Neural cell (in vitro differentiated cells): ENCODE results near the gene CCDC24. TPM values are rescaled to one million over a fixed set of nuclear protein-coding genes. Genes with fewer than 3 reads are reported as not detected.

Experiments
- H2AFZ ChIP-seq: fragments of 200-600, 300-800 bp; sonication (generic), shearing (Covaris generic); 2 replicates; pipeline ENCODE4 v1.6.0; 2014; ENCODE audit warnings: low read depth, mild to moderate bottlenecking, antibody characterized with exemption, low read length, moderate library complexity
- H3F3A ChIP-seq: fragments of 200-600 bp; shearing (Covaris generic); 2 replicates; pipeline ENCODE4 v1.6.1; 2016; ENCODE audit warnings: mild to moderate bottlenecking, moderate library complexity, mixed read lengths, antibody characterized with exemption, low read length; ENCODE audit not compliant: insufficient read depth, poor library complexity, severe bottlenecking
- H3K27ac ChIP-seq: fragments of 200-600, 300-800 bp; sonication (generic), shearing (Covaris generic); 2 replicates; pipeline ENCODE4 v1.5.1; 2014; ENCODE audit warnings: mild to moderate bottlenecking, low read length, moderate library complexity
- H3K27me3 ChIP-seq: fragments of 300-800, 200-600 bp; sonication (generic), shearing (Covaris generic); 2 replicates; pipeline ENCODE4 v1.6.0; 2014; ENCODE audit warnings: mild to moderate bottlenecking, low read depth, low read length, moderate library complexity; ENCODE audit not compliant: insufficient read depth
- H3K36me3 ChIP-seq: fragments of 300-800, 200-600 bp; sonication (generic), shearing (Covaris generic); 2 replicates; pipeline ENCODE4 v1.5.1; 2014; ENCODE audit warnings: mild to moderate bottlenecking, antibody characterized with exemption, low read length, moderate library complexity; ENCODE audit not compliant: insufficient read depth
- H3K4me2 ChIP-seq: fragments of 300-800, 200-600 bp; sonication (generic), shearing (Covaris generic); 2 replicates; pipeline ENCODE4 v1.6.0; 2014; ENCODE audit warnings: mild to moderate bottlenecking, low read length
- H3K4me3 ChIP-seq: fragments of 300-800, 200-600 bp; sonication (generic), shearing (Covaris generic); 2 replicates; pipeline ENCODE4 v1.5.1; 2014; ENCODE audit warnings: mild to moderate bottlenecking, low read length, moderate library complexity
- H3K79me2 ChIP-seq: fragments of 200-600 bp; shearing (Covaris generic); replicated peaks from 2 replicates; pipeline ENCODE4 v1.6.0; 2014; ENCODE audit warnings: mild to moderate bottlenecking, low read length, moderate library complexity; ENCODE audit not compliant: insufficient read depth
- H3K9ac ChIP-seq: fragments of 300-800, 200-600 bp; sonication (generic), shearing (Covaris generic); 2 replicates; pipeline ENCODE4 v1.6.1; 2016; ENCODE audit warnings: mild to moderate bottlenecking, low read length, mixed read lengths
- H3K9me2 ChIP-seq: fragments of 200-600 bp; shearing (Covaris generic); 2 replicates; pipeline ENCODE4 v1.6.1; 2016; ENCODE audit warnings: mild to moderate bottlenecking, low read length, mixed read lengths; ENCODE audit not compliant: insufficient read depth
- H3K9me3 ChIP-seq: fragments of 200-600, 300-800 bp; sonication (generic), shearing (Covaris generic); 2 replicates; pipeline ENCODE4 v1.6.1; 2016; ENCODE audit warnings: mild to moderate bottlenecking, mixed run types, low read length, moderate library complexity, mixed read lengths
- H4K20me1 ChIP-seq: fragments of 200-600 bp; shearing (Covaris generic); 2 replicates; pipeline ENCODE4 v1.6.1; 2016; ENCODE audit warnings: mild to moderate bottlenecking, mixed run types; ENCODE audit not compliant: insufficient read depth
- CTCF ChIP-seq: fragments of 450-650 bp; IDR thresholded peaks from 2 replicates; pipeline ENCODE4 v1.5.1; 2014; ENCODE audit warnings: antibody characterized with exemption, mild to moderate bottlenecking, moderate library complexity; ENCODE audit not compliant: poor library complexity, severe bottlenecking
- EP300 ChIP-seq: fragments of 450-650 bp; conservative IDR thresholded peaks from 2 replicates; pipeline ENCODE4 v1.6.1; 2014; ENCODE audit warnings: antibody characterized with exemption, mild to moderate bottlenecking, moderate library complexity; ENCODE audit not compliant: poor library complexity, severe bottlenecking
- EZH2 ChIP-seq: fragments of 200-600, 300-800 bp; shearing (Covaris generic), sonication (generic); IDR thresholded peaks from 2 replicates; pipeline ENCODE4 v1.6.1; 2014; ENCODE audit warnings: antibody characterized with exemption, low read length, borderline replicate concordance, mild to moderate bottlenecking; ENCODE audit not compliant: insufficient read depth, poor library complexity, severe bottlenecking
- MXI1 ChIP-seq: fragments of 450-650 bp; conservative IDR thresholded peaks from 2 replicates; pipeline ENCODE4 v1.6.1; 2014; ENCODE audit warnings: antibody characterized with exemption, mild to moderate bottlenecking; ENCODE audit not compliant: poor library complexity, severe bottlenecking
- POLR2AphosphoS5 ChIP-seq: IDR thresholded peaks from 2 replicates; pipeline ENCODE4 v1.6.1; 2012
- RAD21 ChIP-seq: fragments of 450-650 bp; conservative IDR thresholded peaks from 2 replicates; pipeline ENCODE4 v1.6.1; 2014; ENCODE audit warnings: antibody characterized with exemption, mild to moderate bottlenecking, moderate library complexity
- SMC3 ChIP-seq: fragments of 450-650 bp; conservative IDR thresholded peaks from 2 replicates; pipeline ENCODE4 v1.6.1; 2014; ENCODE audit warnings: antibody characterized with exemption, mild to moderate bottlenecking, moderate library complexity; ENCODE audit not compliant: poor library complexity
- TAF1 ChIP-seq: IDR thresholded peaks from 2 replicates; pipeline ENCODE4 v1.6.1; 2012; ENCODE audit warnings: low read depth
- polyA plus RNA-seq: library from polyadenylated mRNA; depleted of rRNA; stranded (reverse); fragments of >200 nt; gene quantifications from 2 replicates; pipeline ENCODE4 v1.2.3, GENCODE V29; 2014
- TF ChIP-seq, protein P1 (sequence below): IDR thresholded peaks from 2 replicates; pipeline ENCODE4 v1.6.1; 2012; ENCODE audit warnings: borderline replicate concordance

Gene CCDC24
- polyA plus RNA-seq, 1 donor from 2014 or later, result 16.5 TPM

GRCh38 chr1:44002165-44002564, 10.8 kb downstream of the CCDC24 start:
- H3K9ac ChIP-seq, result no peak overlapping the region
- no peaks in the 10 kb centered on the region for H3K79me2 ChIP-seq
- no peaks in the 10 kb centered on the region for H4K20me1 ChIP-seq
- H2AFZ ChIP-seq, result no peak overlapping the region
- no peaks in the 10 kb centered on the region for H3K27me3 ChIP-seq
- no peak overlapping the region for H3K27ac ChIP-seq
- H3K9me2 ChIP-seq, result no peaks in the 10 kb centered on the region
- no peaks in the 10 kb centered on the region for H3F3A ChIP-seq
- no peak for TF ChIP-seq MXI1
- no peak for TF ChIP-seq CTCF
- TF ChIP-seq, protein P1, sequence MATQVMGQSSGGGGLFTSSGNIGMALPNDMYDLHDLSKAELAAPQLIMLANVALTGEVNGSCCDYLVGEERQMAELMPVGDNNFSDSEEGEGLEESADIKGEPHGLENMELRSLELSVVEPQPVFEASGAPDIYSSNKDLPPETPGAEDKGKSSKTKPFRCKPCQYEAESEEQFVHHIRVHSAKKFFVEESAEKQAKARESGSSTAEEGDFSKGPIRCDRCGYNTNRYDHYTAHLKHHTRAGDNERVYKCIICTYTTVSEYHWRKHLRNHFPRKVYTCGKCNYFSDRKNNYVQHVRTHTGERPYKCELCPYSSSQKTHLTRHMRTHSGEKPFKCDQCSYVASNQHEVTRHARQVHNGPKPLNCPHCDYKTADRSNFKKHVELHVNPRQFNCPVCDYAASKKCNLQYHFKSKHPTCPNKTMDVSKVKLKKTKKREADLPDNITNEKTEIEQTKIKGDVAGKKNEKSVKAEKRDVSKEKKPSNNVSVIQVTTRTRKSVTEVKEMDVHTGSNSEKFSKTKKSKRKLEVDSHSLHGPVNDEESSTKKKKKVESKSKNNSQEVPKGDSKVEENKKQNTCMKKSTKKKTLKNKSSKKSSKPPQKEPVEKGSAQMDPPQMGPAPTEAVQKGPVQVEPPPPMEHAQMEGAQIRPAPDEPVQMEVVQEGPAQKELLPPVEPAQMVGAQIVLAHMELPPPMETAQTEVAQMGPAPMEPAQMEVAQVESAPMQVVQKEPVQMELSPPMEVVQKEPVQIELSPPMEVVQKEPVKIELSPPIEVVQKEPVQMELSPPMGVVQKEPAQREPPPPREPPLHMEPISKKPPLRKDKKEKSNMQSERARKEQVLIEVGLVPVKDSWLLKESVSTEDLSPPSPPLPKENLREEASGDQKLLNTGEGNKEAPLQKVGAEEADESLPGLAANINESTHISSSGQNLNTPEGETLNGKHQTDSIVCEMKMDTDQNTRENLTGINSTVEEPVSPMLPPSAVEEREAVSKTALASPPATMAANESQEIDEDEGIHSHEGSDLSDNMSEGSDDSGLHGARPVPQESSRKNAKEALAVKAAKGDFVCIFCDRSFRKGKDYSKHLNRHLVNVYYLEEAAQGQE, result no peak
- no peak for TF ChIP-seq SMC3
- no peak for TF ChIP-seq POLR2AphosphoS5
- no peak for TF ChIP-seq EZH2
- TF ChIP-seq RAD21, result no peak
- TF ChIP-seq EP300, result no peak
- TF ChIP-seq TAF1, result no peak
- H3K4me2 ChIP-seq, result no peak overlapping the region
- H3K4me3 ChIP-seq, result no peak overlapping the region
- no peaks in the 10 kb centered on the region for H3K9me3 ChIP-seq
- no peaks in the 10 kb centered on the region for H3K36me3 ChIP-seq

GRCh38 chr1:44002606-44003157, 11.3 kb downstream of the CCDC24 start:
- no peaks in the 10 kb centered on the region for H3K9me3 ChIP-seq
- no peaks in the 10 kb centered on the region for H3K27me3 ChIP-seq
- TF ChIP-seq EP300 (no peak), CTCF (no peak), RAD21 (no peak), POLR2AphosphoS5 (no peak), SMC3 (no peak)
- H3K27ac ChIP-seq, result no peak overlapping the region
- no peaks in the 10 kb centered on the region for H3K36me3 ChIP-seq
- H3K4me2 ChIP-seq, result no peak overlapping the region
- no peaks in the 10 kb centered on the region for H3F3A ChIP-seq
- no peaks in the 10 kb centered on the region for H3K9me2 ChIP-seq
- no peaks in the 10 kb centered on the region for H3K79me2 ChIP-seq
- H2AFZ ChIP-seq, result no peak overlapping the region
- H3K9ac ChIP-seq, result no peak overlapping the region
- H4K20me1 ChIP-seq, result no peaks in the 10 kb centered on the region
- H3K4me3 ChIP-seq, result no peak overlapping the region
